SK-N-SH (cell line): Measurements from ENCODE around the gene SLC6A3. TPM values are rescaled to one million over a fixed set of nuclear protein-coding genes. Genes with fewer than 3 reads are reported as not detected.
A peak's percentile ranks its signal among the peaks of the same experiment; 100 is the strongest.

Source experiments
- CTCF ChIA-PET: fragments of 300-600, 350-600 bp; formaldehyde crosslinking; extraction: SDS; loops from one replicate; lab custom pipeline; 2021; lab: Yijun Ruan, JAX
- POLR2A ChIA-PET: fragments of 350-600 bp; sonication (Branson Sonifier 250); formaldehyde crosslinking; extraction: SDS; loops from one replicate; lab custom pipeline; 2020; ENCODE audit warnings: antibody characterized with exemption, inconsistent platforms; lab: Yijun Ruan, JAX
- DNase-seq: peaks from one replicate; pipeline ENCODE4 v3.0.0; 2012
- H2AFZ ChIP-seq: fragments of 200-600 bp; sonication (generic); 2 replicates; pipeline ENCODE4 v1.8.1; 2016; ENCODE audit warnings: antibody characterized with exemption, mild to moderate bottlenecking, low read depth
- H3F3A ChIP-seq: fragments of 200-600 bp; sonication (generic); replicated peaks from 2 replicates; pipeline ENCODE3; 2016; ENCODE audit warnings: antibody characterized with exemption, mild to moderate bottlenecking; ENCODE audit not compliant: insufficient read depth
- H3K27ac ChIP-seq, 2 experiments: fragments of 200-500 bp in 1 of 2; fragments of 200-600 bp in 1 of 2; sonication (Bioruptor generic) in 1 of 2; sonication (generic), shearing (Covaris generic) in 1 of 2; 2 replicates each; pipeline versions ENCODE4 v1.5.1 to v1.6.1; 2014 to 2016; ENCODE audit warnings: low read depth in 2 of 2, inconsistent platforms in 1 of 2, low read length in 1 of 2, mild to moderate bottlenecking in 1 of 2, mixed read lengths in 1 of 2
- H3K27me3 ChIP-seq: fragments of 200-600 bp; sonication (generic), shearing (Covaris generic); 2 replicates; pipeline ENCODE4 v1.6.1; 2016; ENCODE audit warnings: mixed run types; ENCODE audit not compliant: insufficient read depth
- H3K36me3 ChIP-seq, 2 experiments: fragments of 200-500 bp in 1 of 2; fragments of 200-600 bp in 1 of 2; sonication (Bioruptor generic) in 1 of 2; sonication (generic) in 1 of 2; replicated peaks in 1 of 2; 2 replicates each; pipeline versions ENCODE3 to v1.5.1; 2014 to 2016; ENCODE audit warnings: low read length in 1 of 2, mild to moderate bottlenecking in 1 of 2; ENCODE audit not compliant: insufficient read depth in 2 of 2, control insufficient read depth in 1 of 2
- H3K4me1 ChIP-seq, 2 experiments: fragments of 200-500 bp in 1 of 2; fragments of 200-600 bp in 1 of 2; sonication (Bioruptor generic) in 1 of 2; sonication (generic), shearing (Covaris generic) in 1 of 2; 2 replicates each; pipeline versions ENCODE4 v1.5.1 to v1.6.1; 2014 to 2016; ENCODE audit warnings: low read depth in 1 of 2, low read length in 1 of 2, mixed run types in 1 of 2; ENCODE audit not compliant: insufficient read depth in 2 of 2, control insufficient read depth in 1 of 2
- H3K4me2 ChIP-seq: fragments of 200-600 bp; sonication (generic), shearing (Covaris generic); 2 replicates; pipeline ENCODE4 v1.6.1; 2017; ENCODE audit warnings: mixed run types
- H3K4me3 ChIP-seq, 2 experiments: fragments of 200-500 bp in 1 of 2; fragments of 200-600 bp in 1 of 2; sonication (Bioruptor generic) in 1 of 2; sonication (generic), shearing (Covaris generic) in 1 of 2; 2 replicates each; pipeline versions ENCODE4 v1.5.1 to v1.8.1; 2014 to 2016; ENCODE audit warnings: low read depth in 2 of 2, inconsistent platforms in 1 of 2, low read length in 1 of 2, mild to moderate bottlenecking in 1 of 2, mixed read lengths in 1 of 2, moderate library complexity in 1 of 2
- H3K79me2 ChIP-seq: fragments of 200-600 bp; sonication (generic); 2 replicates; pipeline ENCODE4 v1.8.1; 2017; ENCODE audit warnings: mild to moderate bottlenecking; ENCODE audit not compliant: insufficient read depth
- H3K9ac ChIP-seq: fragments of 200-600 bp; sonication (generic); 2 replicates; pipeline ENCODE4 v1.6.1; 2017; ENCODE audit warnings: mixed run types
- H3K9me2 ChIP-seq: fragments of 200-600 bp; sonication (generic); 2 replicates; pipeline ENCODE4 v1.6.1; 2017; ENCODE audit warnings: mixed run types
- H3K9me3 ChIP-seq: fragments of 200-600 bp; sonication (generic); 2 replicates; pipeline ENCODE4 v1.6.1; 2017; ENCODE audit warnings: mixed run types, mild to moderate bottlenecking, moderate library complexity
- H4K20me1 ChIP-seq: fragments of 200-600 bp; sonication (generic); 2 replicates; pipeline ENCODE4 v1.6.1; 2017; ENCODE audit warnings: mild to moderate bottlenecking, mixed run types; ENCODE audit not compliant: insufficient read depth
- CTCF ChIP-seq: fragments of 200-600 bp; sonication (generic); IDR thresholded peaks from 2 replicates; pipeline ENCODE4 v1.6.1; 2017; ENCODE audit warnings: antibody characterized with exemption, mild to moderate bottlenecking, moderate library complexity
- EZH2phosphoT487 ChIP-seq: fragments of 200-600 bp; sonication (generic); IDR thresholded peaks from 2 replicates; pipeline ENCODE4 v1.6.1; 2017; ENCODE audit warnings: low read depth, mixed run types, mild to moderate bottlenecking, antibody characterized with exemption, moderate library complexity, borderline replicate concordance
- GATA2 ChIP-seq: sonication (generic); formaldehyde crosslinking; IDR thresholded peaks from 2 replicates; pipeline ENCODE4 v1.5.0; 2020; ENCODE audit warnings: mild to moderate bottlenecking, missing genetic modification reagents
- JUND ChIP-seq: IDR thresholded peaks from 2 replicates; pipeline ENCODE4 v1.4.0; 2012
- MEF2A ChIP-seq: IDR thresholded peaks from 2 replicates; pipeline ENCODE4 v1.4.0; 2012; ENCODE audit warnings: low read depth, borderline replicate concordance
- MXI1 ChIP-seq: IDR thresholded peaks from 2 replicates; pipeline ENCODE4 v1.6.1; 2012; ENCODE audit warnings: mild to moderate bottlenecking, low read depth, low read length, improper control_type of control experiment
- NFIC ChIP-seq: IDR thresholded peaks from 2 replicates; pipeline ENCODE4 v1.4.0; 2012; ENCODE audit warnings: borderline replicate concordance
- PBX3 ChIP-seq: IDR thresholded peaks from 2 replicates; pipeline ENCODE4; 2012
- RXRA ChIP-seq: IDR thresholded peaks from 2 replicates; pipeline ENCODE4 v1.4.0; 2012; ENCODE audit warnings: low read depth, mild to moderate bottlenecking, borderline replicate concordance
- YY1 ChIP-seq: IDR thresholded peaks from 2 replicates; pipeline ENCODE4 v1.4.0; 2012; ENCODE audit warnings: low read depth, mild to moderate bottlenecking
- WGBS: methylation state at CpG from one replicate; pipeline ENCODE4 v1.1.6; 2017; ENCODE audit warnings: low lambda C conversion rate; 5-methylcytosine and 5-hydroxymethylcytosine counted together
- polyA plus RNA-seq, 3 experiments: library from polyadenylated mRNA; depleted of rRNA; stranded (reverse); fragments of >200 nt; gene quantifications; 2 replicates each; pipeline ENCODE4 v1.2.3, GENCODE V29; 2012
- TF ChIP-seq, protein P1 (sequence below): IDR thresholded peaks from 2 replicates; pipeline ENCODE4 v1.4.0; 2012; ENCODE audit warnings: low read depth, borderline replicate concordance
- TF ChIP-seq, protein P2 (sequence below): fragments of 150-350 bp; IDR thresholded peaks from 2 replicates; pipeline ENCODE4 v1.6.1; 2017; ENCODE audit warnings: antibody characterized with exemption, low read length, low read depth, borderline replicate concordance

SLC6A3 gene
- polyA plus RNA-seq, 1 of the 3 experiments (the other 2 are of a cell fraction), result not detected

- TF ChIP-seq CTCF (no peak), MXI1 (no peak), PBX3 (no peak), NFIC (no peak), RXRA (no peak), JUND (no peak), YY1 (no peak), MEF2A (no peak), GATA2 (no peak), EZH2phosphoT487 (no peak)
- TF ChIP-seq, protein P1, sequence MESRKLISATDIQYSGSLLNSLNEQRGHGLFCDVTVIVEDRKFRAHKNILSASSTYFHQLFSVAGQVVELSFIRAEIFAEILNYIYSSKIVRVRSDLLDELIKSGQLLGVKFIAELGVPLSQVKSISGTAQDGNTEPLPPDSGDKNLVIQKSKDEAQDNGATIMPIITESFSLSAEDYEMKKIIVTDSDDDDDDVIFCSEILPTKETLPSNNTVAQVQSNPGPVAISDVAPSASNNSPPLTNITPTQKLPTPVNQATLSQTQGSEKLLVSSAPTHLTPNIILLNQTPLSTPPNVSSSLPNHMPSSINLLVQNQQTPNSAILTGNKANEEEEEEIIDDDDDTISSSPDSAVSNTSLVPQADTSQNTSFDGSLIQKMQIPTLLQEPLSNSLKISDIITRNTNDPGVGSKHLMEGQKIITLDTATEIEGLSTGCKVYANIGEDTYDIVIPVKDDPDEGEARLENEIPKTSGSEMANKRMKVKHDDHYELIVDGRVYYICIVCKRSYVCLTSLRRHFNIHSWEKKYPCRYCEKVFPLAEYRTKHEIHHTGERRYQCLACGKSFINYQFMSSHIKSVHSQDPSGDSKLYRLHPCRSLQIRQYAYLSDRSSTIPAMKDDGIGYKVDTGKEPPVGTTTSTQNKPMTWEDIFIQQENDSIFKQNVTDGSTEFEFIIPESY, result no peak
- TF ChIP-seq, protein P2, sequence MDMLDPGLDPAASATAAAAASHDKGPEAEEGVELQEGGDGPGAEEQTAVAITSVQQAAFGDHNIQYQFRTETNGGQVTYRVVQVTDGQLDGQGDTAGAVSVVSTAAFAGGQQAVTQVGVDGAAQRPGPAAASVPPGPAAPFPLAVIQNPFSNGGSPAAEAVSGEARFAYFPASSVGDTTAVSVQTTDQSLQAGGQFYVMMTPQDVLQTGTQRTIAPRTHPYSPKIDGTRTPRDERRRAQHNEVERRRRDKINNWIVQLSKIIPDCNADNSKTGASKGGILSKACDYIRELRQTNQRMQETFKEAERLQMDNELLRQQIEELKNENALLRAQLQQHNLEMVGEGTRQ, result no peak
- no peak overlapping the region for H3K27ac ChIP-seq
- POLR2A ChIA-PET, result no interaction called here
- H3K4me3 ChIP-seq, result no peak overlapping the region
- 97% methylated on average over 6 of the region's 14 CpGs for WGBS
- H3K9me3 ChIP-seq, result no peaks in the 10 kb centered on the region
- H3K4me2 ChIP-seq, result no peak overlapping the region
- no peaks in the 10 kb centered on the region for H4K20me1 ChIP-seq
- no peaks in the 10 kb centered on the region for H3K79me2 ChIP-seq
- peaks cover 22% of the 10 kb centered on the region for H3F3A ChIP-seq
- CTCF ChIA-PET, result interaction anchor here (1.7 kb wide), 1 partner anchor 16 kb away, joined by 5 read pairs; no protein-coding TSS in a partner anchor
- H3K9ac ChIP-seq, result no peak overlapping the region
- H2AFZ ChIP-seq, result no peak overlapping the region
- H3K4me1 ChIP-seq, result peaks cover 0 to 7% of the 10 kb centered on the region in 2 experiments; a peak in 1 of 4 replicates
- DNase-seq, result peak; percentile 36
- no peaks in the 10 kb centered on the region for H3K9me2 ChIP-seq
- H3K27me3 ChIP-seq, result no peaks in the 10 kb centered on the region
- H3K36me3 ChIP-seq, result peaks cover 13 to 34% of the 10 kb centered on the region in 2 experiments
Observed at GRCh38 chr5:1464096-1464446, 18.8 kb upstream of the SLC6A3 start.
